Activated naive CD4-positive, alpha-beta T cell treated with anti-CD3 and anti-CD28 coated beads, Interleukin-2, amount 50 U/mL, for 24 hours (primary cell): ENCODE data around the gene RASA3.
A peak's percentile ranks its signal among the peaks of the same experiment; 100 is the strongest.
"Not testable (repeated sequence)": the region's sequence is repeated elsewhere in the genome, so short reads cannot be mapped to it uniquely, and the experiment has no call there.

ENCODE experiments used
- H3K27ac Mint-ChIP-seq: one replicate; pipeline ENCODE4 v1.8.0; 2021; ENCODE audit warnings: mild to moderate bottlenecking, mixed read lengths
- H3K27me3 Mint-ChIP-seq: one replicate; pipeline ENCODE4 v1.8.0; 2021; ENCODE audit warnings: mixed read lengths
- H3K36me3 Mint-ChIP-seq: one replicate; pipeline ENCODE4 v1.8.0; 2021; ENCODE audit warnings: mixed read lengths
- H3K4me1 Mint-ChIP-seq: one replicate; pipeline ENCODE4 v1.8.0; 2021; ENCODE audit warnings: mixed read lengths
- H3K4me3 Mint-ChIP-seq: one replicate; pipeline ENCODE4 v1.8.0; 2021; ENCODE audit warnings: mild to moderate bottlenecking, mixed read lengths
- H3K9me3 Mint-ChIP-seq: one replicate; pipeline ENCODE4 v1.8.0; 2021; ENCODE audit warnings: mixed read lengths

Gene RASA3

DNA sequence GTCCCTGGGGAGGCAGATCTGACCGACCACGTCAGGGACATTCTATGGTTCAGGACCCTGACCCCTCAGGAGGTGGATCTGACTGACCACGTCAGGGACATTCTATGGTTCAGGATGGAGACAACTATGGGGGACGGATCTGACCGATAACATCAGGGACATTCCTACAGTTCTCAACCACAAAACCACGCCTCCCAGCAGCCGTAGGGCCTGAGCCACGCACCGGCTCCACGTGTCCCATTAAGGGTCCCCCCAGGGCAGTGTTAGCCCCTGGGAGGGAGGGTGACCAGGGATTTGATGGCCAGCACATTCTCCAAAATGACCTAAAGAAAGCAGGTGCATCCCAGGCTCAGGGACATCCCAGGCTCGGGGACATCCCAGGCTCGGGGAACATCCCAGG lies 109.5 kb downstream of the RASA3 start:
- Mint-ChIP-seq H3K9me3 (no peaks in the 10 kb centered on the region), H3K36me3 (peaks cover 4% of the 10 kb centered on the region), H3K4me3 (no peak overlapping the region), H3K27ac (no peak overlapping the region), H3K4me1 (peaks cover 4% of the 10 kb centered on the region), H3K27me3 (no peaks in the 10 kb centered on the region)

DNA sequence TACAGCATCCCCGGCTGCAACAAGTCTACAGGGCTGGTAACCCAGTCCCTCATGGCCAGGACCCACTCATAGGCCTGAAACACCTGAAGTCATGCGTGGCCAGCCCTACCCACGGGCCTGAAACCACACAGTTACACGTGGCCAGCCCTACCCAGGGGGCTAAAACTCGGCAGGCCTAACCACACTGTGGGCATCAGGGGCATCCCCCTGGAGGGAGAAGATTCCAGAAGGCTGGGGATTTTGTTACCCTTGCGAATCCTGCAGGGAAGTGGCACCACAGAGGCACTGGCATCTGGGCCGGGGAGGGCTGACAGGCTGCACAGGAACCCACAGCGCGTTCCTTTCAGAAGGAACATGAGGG lies 110.1 kb downstream of the RASA3 start:
- no peaks in the 10 kb centered on the region for H3K9me3 Mint-ChIP-seq
- no peak overlapping the region for H3K27ac Mint-ChIP-seq
- H3K4me1 Mint-ChIP-seq = peaks cover 4% of the 10 kb centered on the region
- H3K36me3 Mint-ChIP-seq = peaks cover 4% of the 10 kb centered on the region
- no peaks in the 10 kb centered on the region for H3K27me3 Mint-ChIP-seq
- no peak overlapping the region for H3K4me3 Mint-ChIP-seq

DNA sequence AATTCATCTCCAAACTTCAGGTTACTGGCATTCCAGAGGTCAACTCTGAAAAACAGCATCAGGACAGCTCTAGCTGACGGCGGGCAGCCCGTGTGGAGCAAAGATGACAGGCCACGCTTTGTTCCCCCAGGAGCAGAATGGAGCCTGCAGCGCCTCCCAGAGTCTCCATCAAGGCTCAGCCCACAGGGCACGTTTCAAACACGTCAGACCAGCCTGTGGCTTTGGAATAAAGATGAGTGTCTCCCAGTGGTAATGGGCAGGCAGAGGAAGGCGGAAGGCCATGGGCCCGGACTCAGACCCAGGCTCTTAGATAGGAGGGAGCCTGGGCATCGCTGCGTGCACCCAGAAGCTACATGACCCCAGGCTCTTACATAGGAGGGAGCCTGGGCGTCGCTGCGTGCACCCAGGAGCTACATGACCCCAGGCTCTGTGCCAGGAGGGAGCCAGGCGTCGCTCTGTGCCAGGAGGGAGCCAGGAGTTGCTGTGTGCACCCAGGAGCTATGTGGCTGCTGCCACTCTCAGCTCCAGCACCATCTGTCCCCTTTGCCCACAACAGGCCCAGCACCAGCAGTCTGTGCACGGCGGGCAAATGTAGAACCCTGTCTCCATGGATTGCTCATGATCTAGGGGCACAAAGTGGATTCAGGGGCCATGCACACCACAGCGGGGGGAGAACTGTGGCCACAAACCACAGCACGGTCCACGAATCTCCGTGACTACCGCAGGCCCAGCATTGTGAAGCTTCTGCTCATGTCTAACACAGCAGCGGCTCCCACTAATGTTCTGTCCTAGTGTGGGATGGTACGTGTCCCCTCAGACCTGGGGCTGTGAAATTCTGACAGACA lies 110.7 kb downstream of the RASA3 start:
- Mint-ChIP-seq H3K27me3 (no peaks in the 10 kb centered on the region), H3K27ac (peak overlapping the region; percentile 51), H3K9me3 (no peaks in the 10 kb centered on the region), H3K4me3 (no peak overlapping the region), H3K36me3 (peaks cover 4% of the 10 kb centered on the region), H3K4me1 (peaks cover 4% of the 10 kb centered on the region)

DNA sequence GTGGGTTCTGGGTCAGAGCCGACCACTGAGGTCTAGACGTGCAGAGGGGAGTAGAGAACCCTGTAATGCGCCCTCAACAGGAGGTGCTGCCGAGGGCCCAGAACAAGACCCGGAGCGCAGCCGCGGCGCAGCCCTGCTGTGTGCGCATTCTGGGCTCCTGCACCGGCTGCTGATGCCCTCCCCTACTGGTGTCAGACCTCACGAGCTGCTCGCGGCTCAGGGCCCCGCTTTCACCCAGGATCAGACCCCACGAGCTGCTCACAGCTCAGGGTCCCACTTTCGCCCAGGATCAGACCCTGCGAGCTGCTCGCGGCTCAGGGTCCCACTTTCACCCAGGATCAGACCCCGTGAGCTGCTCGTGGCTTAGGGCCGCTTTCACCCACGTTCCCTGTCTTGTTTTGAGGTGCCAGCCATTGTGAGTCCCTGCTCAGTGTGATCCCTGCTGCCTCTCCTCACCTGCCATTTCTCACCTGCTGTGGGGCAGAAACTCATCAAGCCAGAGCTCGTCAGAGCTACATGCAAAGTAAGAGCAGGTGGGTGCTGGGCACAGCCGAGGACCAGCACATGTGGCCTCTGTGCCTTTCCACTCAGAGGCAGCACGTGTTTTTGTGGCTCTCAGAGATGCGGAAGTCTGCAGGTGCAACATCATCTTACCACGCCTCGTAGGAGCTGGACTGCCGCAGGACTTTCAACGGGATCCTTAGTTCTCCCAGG lies 111.5 kb downstream of the RASA3 start:
- Mint-ChIP-seq H3K27ac (no peak overlapping the region), H3K27me3 (no peaks in the 10 kb centered on the region), H3K36me3 (peaks cover 4% of the 10 kb centered on the region), H3K4me1 (peaks cover 4% of the 10 kb centered on the region), H3K9me3 (no peaks in the 10 kb centered on the region), H3K4me3 (no peak overlapping the region)

DNA sequence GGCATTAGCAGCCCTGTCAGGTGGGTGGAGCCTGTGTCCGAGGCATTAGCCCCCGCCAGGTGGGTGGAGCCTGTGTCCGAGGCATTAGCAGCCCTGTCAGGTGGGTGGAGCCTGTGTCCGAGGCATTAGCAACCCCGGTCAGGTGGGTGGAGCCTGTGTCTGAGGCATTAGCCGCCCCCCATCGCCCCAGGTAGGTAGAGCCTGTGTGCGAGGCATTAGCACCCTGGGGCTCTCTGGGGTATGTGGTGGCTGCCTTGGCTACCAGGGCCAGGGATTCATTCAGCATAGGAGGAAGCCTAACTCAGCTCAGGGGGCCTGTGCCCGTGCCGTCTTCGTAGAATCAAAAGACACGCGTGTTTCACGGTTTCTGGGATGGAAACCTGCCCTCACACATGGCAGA lies 112.3 kb downstream of the RASA3 start:
- H3K36me3 Mint-ChIP-seq, H3K4me1 Mint-ChIP-seq, H3K4me3 Mint-ChIP-seq, H3K27me3 Mint-ChIP-seq, H3K27ac Mint-ChIP-seq, H3K9me3 Mint-ChIP-seq: not testable (repeated sequence)

DNA sequence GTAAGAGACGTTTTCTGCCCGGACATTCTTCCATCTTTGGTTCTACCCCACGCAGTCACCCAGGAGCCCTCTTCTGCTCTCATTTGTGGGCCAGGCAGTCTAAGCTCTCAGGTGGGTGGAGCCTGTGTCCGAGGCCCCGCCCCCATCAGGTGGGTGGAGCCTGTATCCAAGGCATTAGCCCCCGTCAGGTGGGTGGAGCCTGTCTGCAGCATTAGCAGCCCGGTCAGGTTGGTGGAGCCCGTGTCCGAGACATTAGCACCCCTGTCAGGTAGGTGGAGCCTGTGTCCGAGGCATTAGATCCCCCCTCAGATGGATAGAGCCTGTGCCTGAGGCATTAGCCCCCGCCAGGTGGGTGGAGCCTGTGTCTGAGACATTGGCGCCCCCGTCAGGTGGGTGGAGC lies 113.1 kb downstream of the RASA3 start:
- peaks cover 6% of the 10 kb centered on the region for H3K36me3 Mint-ChIP-seq
- no peak overlapping the region for H3K4me3 Mint-ChIP-seq
- H3K4me1 Mint-ChIP-seq = peaks cover 4% of the 10 kb centered on the region
- no peaks in the 10 kb centered on the region for H3K9me3 Mint-ChIP-seq
- H3K27ac Mint-ChIP-seq = no peak overlapping the region
- no peaks in the 10 kb centered on the region for H3K27me3 Mint-ChIP-seq

DNA sequence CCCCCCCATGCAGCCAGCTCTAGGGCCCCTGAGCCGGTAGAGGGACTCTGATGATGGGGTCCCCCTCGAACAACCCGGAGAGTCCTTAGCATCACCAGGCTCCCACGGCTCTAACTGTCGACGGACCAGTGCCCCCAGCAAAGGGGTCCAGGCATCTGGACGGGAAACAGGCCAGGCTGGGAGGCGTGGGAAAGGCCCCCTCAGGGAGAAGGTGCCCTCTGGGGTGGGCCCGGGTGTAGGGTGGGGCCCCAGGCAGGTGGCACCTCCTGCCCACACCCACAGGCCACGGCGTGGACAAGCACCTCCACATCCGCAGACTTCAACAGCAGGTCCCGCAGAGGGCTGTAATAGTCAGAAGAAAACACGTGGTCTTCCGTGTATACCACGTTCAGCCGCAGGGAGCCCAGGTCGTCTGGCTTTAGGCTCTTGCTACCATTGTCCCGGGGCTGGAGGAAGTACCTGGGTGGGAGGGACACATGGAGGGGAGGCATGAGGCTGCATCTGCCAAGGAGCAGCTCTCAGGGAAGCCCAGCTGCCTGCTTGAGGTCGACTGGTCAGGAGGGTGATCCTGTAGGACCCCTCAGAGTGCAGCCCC lies 113.9 kb downstream of the RASA3 start:
- H3K36me3 Mint-ChIP-seq = peaks cover 3% of the 10 kb centered on the region
- H3K4me1 Mint-ChIP-seq = no peaks in the 10 kb centered on the region
- no peaks in the 10 kb centered on the region for H3K9me3 Mint-ChIP-seq
- no peaks in the 10 kb centered on the region for H3K27me3 Mint-ChIP-seq
- H3K4me3 Mint-ChIP-seq = no peak overlapping the region
- H3K27ac Mint-ChIP-seq = peak overlapping the region; percentile 8

DNA sequence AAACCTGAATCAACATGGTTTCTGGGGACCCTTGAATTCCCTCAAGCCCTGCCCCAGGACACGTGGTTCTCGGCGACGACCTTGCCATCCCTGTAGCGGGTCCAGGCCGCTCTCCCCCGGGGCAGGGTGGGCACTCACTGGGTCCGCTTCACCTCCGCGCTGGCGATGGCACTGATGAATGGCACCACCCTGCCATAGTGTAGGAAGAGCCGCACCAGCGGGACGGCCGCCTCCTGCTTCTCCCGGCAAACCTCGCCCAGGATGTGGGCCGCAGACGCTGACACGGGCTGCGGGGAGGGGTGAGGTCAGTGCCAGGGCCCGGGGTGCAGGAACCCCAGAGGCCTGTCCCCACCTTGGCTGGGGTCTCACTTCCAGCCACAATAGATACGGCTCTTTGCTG lies 114.5 kb downstream of the RASA3 start:
- Mint-ChIP-seq H3K4me1 (no peaks in the 10 kb centered on the region), H3K36me3 (peaks cover 3% of the 10 kb centered on the region), H3K27ac (peak overlapping the region; percentile 8), H3K4me3 (no peak overlapping the region), H3K9me3 (no peaks in the 10 kb centered on the region), H3K27me3 (no peaks in the 10 kb centered on the region)

DNA sequence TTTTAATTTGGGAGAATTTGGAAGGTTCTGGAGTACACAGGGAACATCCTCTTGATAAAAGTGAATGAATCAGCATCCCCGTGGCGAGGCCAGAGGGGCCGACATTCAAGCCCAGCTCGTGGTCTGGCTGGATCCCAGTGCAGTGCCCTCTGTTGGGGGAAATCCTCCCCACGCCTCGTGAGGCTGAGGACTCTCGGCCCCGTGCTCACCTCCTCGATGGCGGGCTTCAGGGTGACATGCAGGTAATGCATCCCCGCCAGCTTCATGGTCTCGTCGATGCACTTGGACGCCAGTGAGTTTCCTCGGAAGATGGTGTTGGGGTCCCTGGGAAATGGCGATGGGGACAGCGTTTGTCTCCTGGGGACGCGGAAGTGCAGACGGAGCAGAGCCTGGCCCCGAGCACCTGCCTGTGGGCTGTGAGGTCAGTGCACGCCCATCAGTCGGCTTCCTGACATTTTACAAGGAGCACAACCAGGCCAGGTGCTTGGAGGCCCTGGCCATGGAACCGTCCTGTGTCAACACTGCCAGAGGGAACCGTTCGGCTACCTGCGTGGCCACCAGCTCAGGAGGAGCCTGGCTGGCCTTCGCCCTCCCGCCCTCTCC lies 115.3 kb downstream of the RASA3 start:
- Mint-ChIP-seq H3K4me1 (no peaks in the 10 kb centered on the region), H3K36me3 (peaks cover 3% of the 10 kb centered on the region), H3K27ac (no peak overlapping the region), H3K9me3 (no peaks in the 10 kb centered on the region), H3K4me3 (no peak overlapping the region), H3K27me3 (no peaks in the 10 kb centered on the region)

DNA sequence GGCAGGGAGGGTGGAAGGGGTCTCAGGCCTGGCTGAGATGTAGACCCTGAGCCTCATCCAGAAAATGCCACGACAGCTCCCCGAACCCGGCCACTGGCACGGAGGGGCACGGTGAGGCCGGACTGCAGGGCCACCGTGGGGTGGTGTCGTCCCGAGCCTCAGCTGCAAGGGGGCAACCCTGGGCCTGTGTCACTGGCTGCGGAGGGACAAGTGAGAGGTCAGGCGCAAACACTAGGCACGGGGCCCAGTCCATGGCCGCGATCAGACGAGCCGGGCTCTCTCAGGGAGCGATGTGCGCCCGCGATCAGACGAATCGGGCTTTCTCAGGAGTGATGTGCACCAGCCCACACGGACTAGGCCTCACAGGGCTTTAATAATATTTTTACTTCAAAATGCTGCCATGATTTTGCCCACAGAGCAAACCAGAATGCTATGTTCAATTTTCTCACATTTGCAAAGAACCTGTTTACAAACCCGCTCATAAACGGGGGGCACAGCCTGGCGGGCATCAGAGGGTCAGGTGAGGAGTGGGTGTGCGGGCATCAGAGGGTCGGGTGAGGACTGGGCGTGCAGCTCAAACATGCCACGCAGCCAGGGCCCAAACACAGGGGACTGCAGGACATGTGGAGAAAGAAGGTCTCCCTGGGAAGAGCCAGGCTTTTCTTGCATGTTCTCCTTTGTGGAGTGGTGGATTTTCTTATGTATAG lies 115.9 kb downstream of the RASA3 start:
- Mint-ChIP-seq H3K27me3 (no peaks in the 10 kb centered on the region), H3K9me3 (no peaks in the 10 kb centered on the region), H3K27ac (peak overlapping the region; percentile 17), H3K36me3 (peaks cover 3% of the 10 kb centered on the region), H3K4me3 (no peak overlapping the region), H3K4me1 (no peaks in the 10 kb centered on the region)

DNA sequence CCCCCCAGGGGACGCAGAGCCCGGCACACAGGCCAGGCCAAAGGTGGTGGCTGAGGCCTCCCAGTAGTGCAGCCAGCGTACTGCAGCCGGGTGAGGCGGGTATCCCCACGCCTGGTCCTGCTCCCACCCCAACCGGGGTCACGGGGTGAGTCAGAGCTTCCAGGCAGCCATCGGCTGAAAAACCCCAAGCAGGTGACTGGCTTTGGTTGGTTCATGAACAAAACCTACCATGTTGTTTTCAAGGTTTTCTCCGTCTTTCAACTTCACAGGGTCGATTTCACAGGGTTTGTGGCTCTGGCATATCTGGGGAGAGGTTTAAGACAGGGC lies 116.5 kb downstream of the RASA3 start:
- Mint-ChIP-seq H3K36me3 (peaks cover 6% of the 10 kb centered on the region), H3K4me3 (no peak overlapping the region), H3K27ac (peak overlapping the region; percentile 35), H3K27me3 (no peaks in the 10 kb centered on the region), H3K9me3 (no peaks in the 10 kb centered on the region), H3K4me1 (peaks cover 2% of the 10 kb centered on the region)

DNA sequence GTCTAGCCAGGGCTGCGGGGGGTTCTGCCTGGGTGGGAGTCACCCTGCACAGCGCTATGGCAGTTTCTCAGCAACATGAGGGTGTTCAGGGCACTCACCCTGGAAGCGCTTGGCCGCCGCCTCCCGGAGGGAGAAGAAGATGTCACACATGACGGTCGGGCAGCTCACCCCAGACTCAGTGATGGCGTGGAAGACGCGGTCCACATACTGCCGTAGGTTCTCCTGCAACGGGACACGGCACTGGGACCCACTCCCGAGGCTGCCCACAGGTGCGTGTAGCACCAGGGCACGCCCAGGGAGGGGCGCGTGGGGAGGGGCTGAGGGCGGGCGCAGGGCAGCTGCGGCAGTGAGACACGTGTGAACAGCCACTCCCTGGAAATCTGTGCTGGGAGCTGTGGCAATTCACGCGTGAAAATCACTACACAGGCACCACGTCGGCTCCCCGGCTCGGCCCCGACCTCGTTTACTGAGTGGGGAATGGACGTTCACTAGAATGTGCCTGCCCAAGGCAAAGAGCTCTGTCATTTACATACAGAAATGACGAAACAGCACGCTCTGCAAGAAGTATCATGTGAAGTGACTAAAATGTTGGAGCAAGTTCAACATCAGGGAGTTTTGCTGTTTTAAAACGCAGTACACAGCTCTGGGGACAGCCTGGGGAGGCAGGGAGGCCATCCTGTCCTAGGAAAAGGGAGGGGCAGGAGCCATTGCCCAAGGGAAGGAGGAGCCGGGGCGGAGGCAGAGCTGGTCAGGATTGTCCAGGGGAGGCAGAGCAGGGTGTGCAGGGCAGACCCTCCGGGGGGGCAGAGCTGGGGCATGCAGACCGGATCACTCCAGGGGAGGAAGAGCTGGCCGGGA lies 117.1 kb downstream of the RASA3 start:
- peaks cover 4% of the 10 kb centered on the region for H3K4me1 Mint-ChIP-seq
- H3K4me3 Mint-ChIP-seq = no peak overlapping the region
- H3K36me3 Mint-ChIP-seq = peaks cover 8% of the 10 kb centered on the region
- peak overlapping the region; percentile 23 for H3K27ac Mint-ChIP-seq
- no peaks in the 10 kb centered on the region for H3K9me3 Mint-ChIP-seq
- H3K27me3 Mint-ChIP-seq = no peaks in the 10 kb centered on the region

DNA sequence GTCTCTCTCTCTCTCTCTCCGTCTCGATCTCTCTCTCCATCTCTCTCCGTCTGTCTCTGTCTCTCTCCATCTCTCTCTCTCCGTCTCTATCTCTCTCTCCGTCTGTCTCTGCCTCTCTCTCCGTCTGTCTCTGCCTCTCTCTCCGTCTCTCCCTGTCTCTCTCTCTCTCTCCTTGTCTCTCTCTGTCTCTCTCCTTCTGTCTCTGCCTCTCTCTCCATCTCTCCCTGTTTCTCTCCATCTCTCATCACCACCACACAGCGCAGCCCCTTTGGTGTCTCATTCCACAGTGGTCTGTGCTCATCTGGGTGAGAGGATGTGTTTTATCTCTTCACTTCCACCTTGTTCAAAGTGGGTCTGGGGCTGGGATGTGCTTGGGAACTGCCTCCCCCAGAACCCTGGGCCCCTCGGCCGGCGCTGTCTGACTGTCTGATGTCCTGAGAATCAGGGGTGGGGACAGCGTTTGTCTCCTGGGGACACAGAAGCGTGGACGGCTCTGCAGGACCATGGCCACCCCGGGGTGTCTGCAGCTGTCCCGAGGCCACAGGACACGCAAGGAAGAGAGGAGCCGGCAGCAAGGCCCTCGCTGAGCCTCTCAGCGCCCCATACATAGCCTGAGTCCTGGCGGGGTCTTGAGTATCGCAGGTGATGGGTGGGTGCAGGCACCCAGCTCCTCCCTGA lies 118.3 kb downstream of the RASA3 start:
- Mint-ChIP-seq H3K9me3 (no peaks in the 10 kb centered on the region), H3K27ac (no peak overlapping the region), H3K4me3 (no peak overlapping the region), H3K27me3 (no peaks in the 10 kb centered on the region), H3K4me1 (peaks cover 4% of the 10 kb centered on the region), H3K36me3 (peaks cover 7% of the 10 kb centered on the region)

DNA sequence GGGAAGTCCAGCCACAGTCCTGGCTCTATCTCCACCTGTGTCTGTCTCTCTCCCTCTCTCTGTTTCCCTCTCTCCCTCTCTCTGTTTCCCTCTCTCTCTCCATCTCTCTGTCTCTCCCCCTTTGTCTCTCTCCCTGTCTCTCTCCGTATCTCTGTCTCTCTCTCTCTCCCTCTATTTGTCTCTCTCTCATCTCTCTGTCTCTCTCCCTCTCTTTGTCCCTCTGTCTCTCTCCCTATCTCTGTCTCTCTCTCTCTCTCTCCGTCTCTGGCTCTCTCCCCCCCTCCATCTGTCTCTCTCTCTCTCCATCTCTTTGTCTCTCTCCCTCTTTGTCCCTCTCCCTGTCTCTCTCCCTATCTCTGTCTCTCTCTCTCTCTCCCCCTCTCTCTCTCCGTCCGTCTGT lies 119.1 kb downstream of the RASA3 start:
- peaks cover 4% of the 10 kb centered on the region for H3K4me1 Mint-ChIP-seq
- H3K36me3 Mint-ChIP-seq = peaks cover 7% of the 10 kb centered on the region
- H3K9me3 Mint-ChIP-seq = no peaks in the 10 kb centered on the region
- H3K4me3 Mint-ChIP-seq = no peak overlapping the region
- H3K27ac Mint-ChIP-seq = no peak overlapping the region
- H3K27me3 Mint-ChIP-seq = no peaks in the 10 kb centered on the region
